SK-N-SH (cell line): ENCODE results near the gene RANBP2.

ENCODE experiments used
- CHD2 ChIP-seq: fragments of 150-350 bp; IDR thresholded peaks from 2 replicates; pipeline ENCODE4 v1.6.1; 2018; ENCODE audit warnings: low read length; ENCODE audit not compliant: partially characterized antibody
- CTCF ChIP-seq: fragments of 200-600 bp; sonication (generic); IDR thresholded peaks from 2 replicates; pipeline ENCODE4 v1.6.1; 2017; ENCODE audit warnings: antibody characterized with exemption, mild to moderate bottlenecking, moderate library complexity
- EP300 ChIP-seq, 2 experiments: IDR thresholded peaks; 2 replicates each; pipeline versions ENCODE4 v1.4.0 to v1.6.1; 2012; ENCODE audit warnings: borderline replicate concordance in 1 of 2, low read depth in 1 of 2, low read length in 1 of 2
- FOXM1 ChIP-seq: IDR thresholded peaks from 2 replicates; pipeline ENCODE4 v1.4.0; 2012; ENCODE audit warnings: low read depth, mild to moderate bottlenecking
- GATA2 ChIP-seq: sonication (generic); formaldehyde crosslinking; IDR thresholded peaks from 2 replicates; pipeline ENCODE4 v1.5.0; 2020; ENCODE audit warnings: mild to moderate bottlenecking, missing genetic modification reagents
- IRF3 ChIP-seq: fragments of 150-350 bp; IDR thresholded peaks from 2 replicates; pipeline ENCODE4 v1.6.1; 2016; ENCODE audit warnings: mild to moderate bottlenecking, low read depth, low read length
- JUND ChIP-seq: IDR thresholded peaks from 2 replicates; pipeline ENCODE4 v1.4.0; 2012
- MAX ChIP-seq: IDR thresholded peaks from 2 replicates; pipeline ENCODE4 v1.4.0; 2012; ENCODE audit warnings: low read depth
- NFIC ChIP-seq: IDR thresholded peaks from 2 replicates; pipeline ENCODE4 v1.4.0; 2012; ENCODE audit warnings: borderline replicate concordance
- POLR2AphosphoS5 ChIP-seq: IDR thresholded peaks from 2 replicates; pipeline ENCODE4 v1.6.1; 2012; ENCODE audit warnings: low read depth, low read length
- REST ChIP-seq: IDR thresholded peaks from 2 replicates; pipeline ENCODE4 v1.6.1; 2012; ENCODE audit warnings: mild to moderate bottlenecking, low read depth, low read length, moderate library complexity
- RXRA ChIP-seq: IDR thresholded peaks from 2 replicates; pipeline ENCODE4 v1.4.0; 2012; ENCODE audit warnings: low read depth, mild to moderate bottlenecking, borderline replicate concordance
- SIN3A ChIP-seq: IDR thresholded peaks from 2 replicates; pipeline ENCODE4 v1.6.1; 2012; ENCODE audit warnings: low read depth, mild to moderate bottlenecking, low read length, moderate library complexity, borderline replicate concordance
- USF2 ChIP-seq: fragments of 150-350 bp; IDR thresholded peaks from 2 replicates; pipeline ENCODE4 v1.6.1; 2017; ENCODE audit warnings: antibody characterized with exemption, low read length, low read depth, borderline replicate concordance

- TF ChIP-seq CTCF (no peak), REST (no peak), MAX (no peak), GATA2 (CRISPR knock-in tag) (no peak), FOXM1 (no peak), EP300 (IDR thresholded peaks at IDR 0.05; ENCODE audit: borderline replicate concordance in 1 of 2, low read depth in 1 of 2, low read length in 1 of 2) (no peak), USF2 (no peak), NFIC (no peak), IRF3 (no peak), SIN3A (no peak), CHD2 (no peak), POLR2AphosphoS5 (no peak), JUND (no peak), RXRA (no peak)
Observed at GRCh38 chr2:108820482-108820881, 101.2 kb downstream of the RANBP2 start.
